GM12892 (cell line): Measurements from ENCODE around the gene SLCO1B1.

Experiments
- DNase-seq: peaks from one replicate; pipeline ENCODE4 v3.0.0; 2011; ENCODE audit not compliant: insufficient read length
- FAIRE-seq: peaks from 2 replicates; lab custom pipeline; 2011; peaks lifted over from hg19 to GRCh38; lab: Jason Lieb, UNC
- POLR2A ChIP-seq: IDR thresholded peaks from 2 replicates; pipeline ENCODE4 v1.6.1; 2011; ENCODE audit warnings: low read depth, low read length, control low read depth
- POLR2AphosphoS5 ChIP-seq: IDR thresholded peaks from 2 replicates; pipeline ENCODE4 v1.6.1; 2011; ENCODE audit warnings: low read depth, low read length, control low read depth
- TAF1 ChIP-seq: IDR thresholded peaks from 2 replicates; pipeline ENCODE4 v1.6.1; 2011; ENCODE audit warnings: low read depth, mild to moderate bottlenecking, control low read depth, low read length, borderline replicate concordance

The SLCO1B1 gene

DNA sequence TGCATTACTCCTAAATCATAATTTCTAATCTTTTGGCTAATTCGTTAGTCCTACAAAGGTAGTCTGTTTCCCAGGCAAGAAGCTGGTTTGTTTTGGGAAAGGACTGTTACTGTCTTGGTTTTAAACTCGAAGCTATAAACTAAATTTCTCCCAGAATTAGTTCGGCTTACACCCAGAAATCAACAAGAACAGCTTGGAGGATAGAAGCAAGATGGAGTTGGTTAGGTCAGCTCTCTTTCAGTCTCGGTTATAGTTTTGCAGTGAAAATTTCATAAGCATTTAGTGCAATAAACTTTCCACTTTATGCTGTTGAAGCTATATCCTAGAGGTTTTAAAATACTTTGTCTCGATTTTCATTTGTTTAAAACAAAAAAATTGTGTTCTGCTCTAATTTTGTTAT, 103.4 kb downstream of the SLCO1B1 start:
- TF ChIP-seq POLR2AphosphoS5 = no peak
- no peak for TF ChIP-seq POLR2A
- no peak for TF ChIP-seq TAF1
- FAIRE-seq = no peak
- DNase-seq = no peak

DNA sequence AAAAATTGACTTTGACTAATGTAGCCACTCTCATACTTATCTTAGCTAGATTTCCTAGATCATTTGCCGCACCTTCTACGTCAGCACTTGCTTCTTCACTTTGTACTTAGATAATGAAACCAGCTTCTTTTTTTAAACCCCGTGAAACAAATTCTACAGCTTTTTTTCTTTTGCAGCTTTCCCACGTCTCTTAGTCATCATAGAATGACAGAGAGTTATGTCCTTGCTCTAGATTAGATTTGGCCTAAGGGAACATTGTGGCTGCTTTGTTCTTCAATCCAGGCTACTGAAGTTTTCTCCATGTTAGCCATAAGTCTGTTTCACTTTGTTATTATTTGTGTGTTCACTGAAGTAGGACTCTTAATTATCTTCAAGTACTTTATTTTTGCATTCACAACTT, 108.9 kb downstream of the SLCO1B1 start:
- TF ChIP-seq POLR2A = no peak
- TF ChIP-seq TAF1 = no peak
- no peak for TF ChIP-seq POLR2AphosphoS5
- FAIRE-seq = no peak
- no peak for DNase-seq

DNA sequence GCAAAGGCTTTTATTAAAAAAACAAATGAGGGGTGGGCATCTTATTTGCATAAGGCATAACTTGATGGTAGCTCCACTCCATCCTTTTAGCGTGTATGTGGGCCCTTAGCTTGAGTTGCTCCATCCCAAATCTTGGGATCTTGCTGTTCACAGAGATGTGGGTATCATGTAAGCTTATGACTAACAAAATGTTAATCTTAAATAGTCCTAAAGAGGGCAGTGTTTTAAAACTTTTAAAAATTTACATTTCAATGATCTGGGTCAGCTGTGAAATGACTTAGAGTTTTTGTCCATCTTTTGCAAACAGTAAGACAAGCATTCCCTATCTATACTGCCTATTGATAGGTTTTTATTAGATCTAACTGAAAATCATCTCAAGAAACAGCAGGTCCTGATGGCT, 117.7 kb downstream of the SLCO1B1 start:
- TF ChIP-seq POLR2AphosphoS5 = no peak
- FAIRE-seq = no peak
- no peak for DNase-seq

DNA sequence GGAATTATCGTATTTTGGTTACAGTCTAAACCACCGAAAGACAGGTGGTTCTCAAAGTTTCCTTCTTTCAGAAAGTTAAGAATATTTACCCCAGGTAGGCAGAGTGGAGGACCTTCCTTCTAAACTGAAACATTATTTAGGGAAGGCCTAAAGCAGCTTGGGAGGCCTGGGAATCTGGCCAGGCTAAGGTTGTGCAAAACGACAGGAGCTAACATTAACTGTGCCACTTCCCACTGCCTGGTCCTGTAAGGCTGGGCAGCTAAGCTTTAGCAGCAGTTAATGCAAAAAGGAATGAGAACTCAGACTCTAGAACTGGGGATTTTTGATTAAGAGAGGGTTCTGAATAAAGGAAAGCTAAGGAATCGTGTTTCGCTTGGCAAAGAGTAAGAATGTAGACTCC, 121.1 kb downstream of the SLCO1B1 start:
- no peak for FAIRE-seq
- no peak for TF ChIP-seq POLR2A
- TF ChIP-seq POLR2AphosphoS5 = no peak
- TF ChIP-seq TAF1 = no peak
- DNase-seq = no peak

DNA sequence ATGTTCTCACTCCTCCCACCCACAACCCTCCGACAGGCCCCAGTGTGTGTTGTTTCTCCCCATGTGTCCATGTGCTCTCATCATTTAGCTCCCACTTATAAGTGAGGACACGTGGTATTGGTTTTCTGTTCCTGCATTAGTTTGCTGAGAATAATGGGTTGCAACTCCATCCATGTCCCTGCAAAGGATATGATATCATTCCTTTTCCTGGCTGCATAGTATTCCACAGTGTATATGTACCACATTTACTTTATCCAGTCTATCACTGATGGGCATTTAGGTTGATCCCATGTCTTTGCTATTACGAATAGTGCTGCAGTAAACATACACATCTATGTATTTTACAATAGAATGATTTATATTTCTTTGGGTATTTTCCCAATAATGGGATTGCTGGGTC, 126.2 kb downstream of the SLCO1B1 start:
- DNase-seq = no peak
- TF ChIP-seq POLR2A (no peak), TAF1 (no peak), POLR2AphosphoS5 (no peak)
- FAIRE-seq = no peak

DNA sequence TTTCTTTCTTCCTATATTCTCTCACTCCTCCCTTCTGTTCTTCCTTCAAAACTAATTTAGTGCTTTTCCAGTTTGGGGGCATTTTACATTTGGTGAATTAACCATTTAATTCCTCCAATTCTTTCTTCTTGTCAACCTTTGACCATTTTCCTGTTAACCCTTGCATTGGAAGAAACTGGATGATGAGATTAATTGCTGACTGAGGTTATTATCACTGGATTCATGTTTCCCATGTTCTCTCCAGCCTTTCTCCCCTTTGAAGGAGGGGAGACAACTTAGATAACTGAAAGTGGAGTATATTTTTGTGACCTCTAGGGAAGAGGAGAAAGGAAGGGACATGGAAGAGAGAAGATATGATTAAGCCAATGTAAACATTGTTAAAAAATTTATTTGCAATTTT, 133.2 kb downstream of the SLCO1B1 start:
- TF ChIP-seq TAF1 = no peak
- no peak for TF ChIP-seq POLR2A
- FAIRE-seq (no peak), DNase-seq (no peak)

DNA sequence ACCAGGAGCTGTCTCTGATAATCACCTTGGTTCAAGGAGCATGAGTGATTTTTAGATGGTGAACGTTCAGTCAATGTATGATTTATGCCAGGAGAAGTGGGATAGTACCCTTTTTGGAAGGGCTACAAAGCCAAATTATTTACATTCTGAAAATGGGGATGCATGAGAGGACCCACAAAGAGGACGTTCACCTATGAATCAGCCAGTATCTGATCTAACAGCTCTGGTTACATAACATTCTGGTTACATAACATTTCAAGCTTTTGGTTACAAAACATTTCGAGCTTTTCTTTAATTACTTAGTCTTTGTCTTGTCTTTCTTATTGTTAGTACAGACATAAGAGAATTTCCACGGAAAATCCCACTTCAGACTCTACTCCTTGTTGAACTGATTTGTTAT, 134.9 kb downstream of the SLCO1B1 start:
- TF ChIP-seq POLR2AphosphoS5 (no peak), POLR2A (no peak), TAF1 (no peak)
- no peak for DNase-seq
- no peak for FAIRE-seq

DNA sequence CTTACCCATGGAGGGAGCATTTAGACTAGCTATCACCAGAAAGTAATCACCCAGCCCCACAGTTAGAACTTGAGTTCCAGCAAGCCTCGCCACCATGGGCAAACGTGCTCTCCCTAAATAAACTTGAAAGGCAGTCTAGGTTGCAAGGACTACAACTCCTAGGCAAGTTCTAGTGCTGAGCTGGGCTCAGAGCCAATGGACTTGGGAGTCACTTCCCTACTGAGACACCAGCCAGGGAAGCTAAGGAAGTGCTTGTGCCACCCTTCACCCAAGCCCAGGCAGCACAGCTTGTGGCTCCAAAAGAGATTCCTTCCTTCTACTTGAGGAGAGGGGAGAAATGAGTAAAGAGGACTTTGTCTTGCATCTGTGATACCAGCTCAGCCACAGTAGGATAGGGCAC, 145.8 kb downstream of the SLCO1B1 start:
- no peak for TF ChIP-seq POLR2A
- TF ChIP-seq POLR2AphosphoS5 = no peak
- no peak for TF ChIP-seq TAF1
- DNase-seq (no peak), FAIRE-seq (no peak)
